HCT116 (cell line): ENCODE results near the gene SNCA. TPM values are rescaled to one million over a fixed set of nuclear protein-coding genes. Genes with fewer than 3 reads are reported as not detected.

ENCODE experiments used
- ATAC-seq: fragments of 200-7000 bp; cut with Tn5 transposase; 2 replicates; pipeline ENCODE4 v1.9.1; 2020; ENCODE audit warnings: mild to moderate bottlenecking, moderate library complexity
- BruUV-seq: library from RNA; stranded (reverse); fragments of 400-500 nt; replicated peaks from 2 replicates; lab custom pipeline; 2021; lab: Mats Ljungman, UMichigan
- CTCF ChIA-PET: fragments of 300-600 bp; sonication (Branson Sonifier 250); formaldehyde crosslinking; loops from one replicate; lab custom pipeline; 2021; ENCODE audit warnings: antibody characterized with exemption; lab: Charles Lee
- POLR2A ChIA-PET: fragments of 300-600, 350-600 bp; sonication (Branson Sonifier 250); formaldehyde crosslinking; loops from one replicate; lab custom pipeline; 2021; ENCODE audit warnings: antibody characterized with exemption; lab: Charles Lee
- RAD21 ChIA-PET, 2 experiments: fragments of 300-600 bp; sonication (Branson Sonifier 250); formaldehyde crosslinking; loops; one replicate each; lab custom pipeline; 2023; ENCODE audit warnings: low total read pairs in 2 of 2; ENCODE audit not compliant: uncharacterized antibody in 2 of 2, unreplicated experiment in 2 of 2, low non-redundant PET in 1 of 2; lab: Charles Lee
- DNase-seq: peaks from one replicate; pipeline ENCODE4 v3.0.0-alpha.2; 2010; ENCODE audit warnings: low read depth, low spot score
- H2AFZ ChIP-seq: fragments of 200-600 bp; shearing (Covaris generic), sonication (generic); 2 replicates; pipeline ENCODE4 v1.6.1; 2017; ENCODE audit warnings: low read depth, mixed run types, mixed read lengths, antibody characterized with exemption, low read length; ENCODE audit not compliant: poor library complexity, severe bottlenecking
- H3K27ac ChIP-seq: 2 replicates; pipeline ENCODE4 v1.5.1; 2012; ENCODE audit warnings: low read depth, low read length
- H3K27me3 ChIP-seq: fragments of 200-600 bp; sonication (generic); 2 replicates; pipeline ENCODE4 v1.6.1; 2016; ENCODE audit warnings: mixed run types, low read length, mixed read lengths; ENCODE audit not compliant: insufficient read depth
- H3K36me3 ChIP-seq, 2 experiments: fragments of 200-500 bp in 1 of 2; fragments of 200-600 bp in 1 of 2; sonication (Bioruptor generic) in 1 of 2; sonication (generic) in 1 of 2; 2 replicates each; pipeline versions ENCODE4 v1.5.1 to v1.6.1; 2014 to 2016; ENCODE audit warnings: low read length in 2 of 2, inconsistent platforms in 1 of 2, mixed read lengths in 1 of 2, mixed run types in 1 of 2; ENCODE audit not compliant: insufficient read depth in 2 of 2, control insufficient read depth in 1 of 2
- H3K4me1 ChIP-seq, 2 experiments: fragments of 200-600 bp in 1 of 2; sonication (generic) in 1 of 2; 2 replicates each; pipeline versions ENCODE4 v1.5.1 to v1.6.1; 2012 to 2017; ENCODE audit warnings: low read length in 2 of 2, inconsistent platforms in 1 of 2, mild to moderate bottlenecking in 1 of 2, mixed read lengths in 1 of 2, mixed run types in 1 of 2, moderate library complexity in 1 of 2; ENCODE audit not compliant: insufficient read depth in 2 of 2, control insufficient read depth in 1 of 2
- H3K4me2 ChIP-seq: fragments of 200-600 bp; sonication (generic); 2 replicates; pipeline ENCODE4 v1.6.1; 2017; ENCODE audit warnings: mixed run types, low read length, mixed read lengths
- H3K4me3 ChIP-seq, 2 experiments: fragments of 200-600 bp in 1 of 2; sonication (generic) in 1 of 2; replicated peaks in 1 of 2; 2 replicates each; pipeline ENCODE4 v1.5.1; 2011 to 2016; ENCODE audit warnings: low read length in 2 of 2, control low read depth in 1 of 2, low read depth in 1 of 2, mild to moderate bottlenecking in 1 of 2, mixed read lengths in 1 of 2, mixed run types in 1 of 2
- H3K79me2 ChIP-seq: fragments of 200-600 bp; sonication (generic); 2 replicates; pipeline ENCODE4 v1.6.1; 2017; ENCODE audit warnings: mild to moderate bottlenecking, mixed run types, low read length, moderate library complexity, mixed read lengths; ENCODE audit not compliant: insufficient read depth
- H3K9ac ChIP-seq: fragments of 200-600 bp; sonication (generic); 2 replicates; pipeline ENCODE4 v1.6.1; 2016; ENCODE audit warnings: low read length, mixed read lengths
- H3K9me2 ChIP-seq: fragments of 200-600 bp; sonication (generic), shearing (Covaris generic); 2 replicates; pipeline ENCODE4 v1.6.1; 2017; ENCODE audit warnings: mixed run types, mild to moderate bottlenecking, moderate library complexity; ENCODE audit not compliant: insufficient read depth
- H3K9me3 ChIP-seq, 2 experiments: fragments of 200-500 bp in 1 of 2; fragments of 200-600 bp in 1 of 2; sonication (Bioruptor generic) in 1 of 2; sonication (generic) in 1 of 2; 2 replicates each; pipeline ENCODE4 v1.6.1; 2014 to 2017; ENCODE audit warnings: low read length in 2 of 2, mixed read lengths in 2 of 2, inconsistent platforms in 1 of 2, low read depth in 1 of 2, mild to moderate bottlenecking in 1 of 2, mixed run types in 1 of 2, moderate library complexity in 1 of 2; ENCODE audit not compliant: control insufficient read depth in 1 of 2, insufficient read depth in 1 of 2
- H4K20me1 ChIP-seq: fragments of 200-600 bp; sonication (generic), shearing (Covaris generic); 2 replicates; pipeline ENCODE4 v1.6.1; 2017; ENCODE audit warnings: mixed run types, mild to moderate bottlenecking, moderate library complexity; ENCODE audit not compliant: insufficient read depth
- ATF3 ChIP-seq: IDR thresholded peaks from 2 replicates; pipeline ENCODE4 v1.6.1; 2012
- ELF1 ChIP-seq: IDR thresholded peaks from 2 replicates; pipeline ENCODE4 v1.6.1; 2012; ENCODE audit warnings: low read depth, borderline replicate concordance
- MAX ChIP-seq: IDR thresholded peaks from 2 replicates; pipeline ENCODE4 v1.6.1; 2012
- POLR2A ChIP-seq: IDR thresholded peaks from 2 replicates; pipeline ENCODE4 v1.7.0; 2011; ENCODE audit warnings: borderline replicate concordance; ENCODE audit not compliant: insufficient read depth, insufficient read length; ENCODE audit errors: extremely low read depth
- POLR2AphosphoS5 ChIP-seq: IDR thresholded peaks from 2 replicates; pipeline ENCODE4 v1.6.1; 2011; ENCODE audit warnings: mild to moderate bottlenecking, low read depth, low read length, moderate library complexity
- RAD21 ChIP-seq: IDR thresholded peaks from 2 replicates; pipeline ENCODE4 v1.6.1; 2012; ENCODE audit warnings: low read depth, mild to moderate bottlenecking
- REST ChIP-seq: IDR thresholded peaks from 2 replicates; pipeline ENCODE4 v1.6.1; 2012; ENCODE audit warnings: low read depth
- SIN3A ChIP-seq: IDR thresholded peaks from 2 replicates; pipeline ENCODE4 v1.6.1; 2012; ENCODE audit warnings: low read depth
- SP1 ChIP-seq: IDR thresholded peaks from 2 replicates; pipeline ENCODE4 v1.6.1; 2012; ENCODE audit warnings: low read depth
- SRF ChIP-seq: IDR thresholded peaks from 2 replicates; pipeline ENCODE4 v1.6.1; 2012; ENCODE audit warnings: low read depth
- TCF7L2 ChIP-seq: IDR thresholded peaks from 2 replicates; pipeline ENCODE4 v1.7.0; 2011; ENCODE audit warnings: borderline replicate concordance, inconsistent platforms; ENCODE audit not compliant: insufficient read depth, insufficient read length; ENCODE audit errors: extremely low read depth
- ZBTB33 ChIP-seq: IDR thresholded peaks from 2 replicates; pipeline ENCODE4 v1.6.1; 2011; ENCODE audit warnings: mild to moderate bottlenecking, low read length, moderate library complexity; ENCODE audit not compliant: insufficient replicate concordance; ENCODE audit errors: extremely low read depth
- intact Hi-C: fragments of 100-400 bp; cut with micrococcal nuclease; formaldehyde crosslinking; loops from 2 replicates; pipeline ENCODE4 v1.10.0; 2022
- total RNA-seq: library from RNA; stranded (reverse); gene quantifications from one replicate; pipeline ENCODE4 v1.2.1, GENCODE V29; 2021; ENCODE audit not compliant: unreplicated experiment

The SNCA gene
- total RNA-seq, 1 experiment from 2014 or later = 1.0 TPM

- Histone ChIP-seq H3K9me2 (no peaks in the 10 kb centered on the region), H4K20me1 (no peaks in the 10 kb centered on the region), H3K9me3 (no peaks in the 10 kb centered on the region), H3K27me3 (no peaks in the 10 kb centered on the region), H2AFZ (no peak overlapping the region), H3K9ac (no peak overlapping the region), H3K4me2 (no peak overlapping the region), H3K79me2 (no peaks in the 10 kb centered on the region), H3K4me1 (peaks cover 0 to 14% of the 10 kb centered on the region in 2 experiments; a peak in 2 of 4 replicates), H3K36me3 (no peaks in the 10 kb centered on the region), H3K4me3 (no peak overlapping the region), H3K27ac (no peak overlapping the region)
- DNase-seq = no peak
- RAD21 ChIA-PET = no interaction called here
- TF ChIP-seq SP1 = no peak
- no peak for TF ChIP-seq POLR2A
- no peak for TF ChIP-seq SIN3A
- TF ChIP-seq SRF = no peak
- TF ChIP-seq RAD21 = no peak
- no peak for TF ChIP-seq TCF7L2
- TF ChIP-seq ZBTB33 = no peak
- TF ChIP-seq ELF1 = no peak
- no peak for TF ChIP-seq REST
- TF ChIP-seq ATF3 = no peak
- no peak for TF ChIP-seq MAX
- TF ChIP-seq POLR2AphosphoS5 = no peak
- CTCF ChIA-PET = no interaction called here
- intact Hi-C loops = no loop called here
- BruUV-seq = no TSS peak
- ATAC-seq = no peak
- POLR2A ChIA-PET = no interaction called here
Observed at GRCh38 chr4:89685690-89686089, 151.3 kb downstream of the SNCA start.
